ENCODE data around the gene BRWD1.
A peak's percentile ranks its signal among the peaks of the same experiment; 100 is the strongest.

The BRWD1 gene

GRCh38 chr21:39312112-39313041 lies 1.1 kb downstream of the BRWD1 start:
- no peaks in the 10 kb centered on the region for H3K9me2 ChIP-seq (ENCODE audit: low read depth, low read length)
- peak overlapping the region; percentile 95 for H3K27ac ChIP-seq (ENCODE audit: low read depth, low read length, poor library complexity, severe bottlenecking)
- no peak overlapping the region for H2AFZ ChIP-seq (ENCODE audit: low read length)
- H4K20me1 ChIP-seq (ENCODE audit: insufficient read depth, low read length), result no peaks in the 10 kb centered on the region
- H3K27me3 ChIP-seq (ENCODE audit: insufficient read depth, low read length), result no peaks in the 10 kb centered on the region
- peak overlapping the region; percentile 97 for H3K4me2 ChIP-seq (ENCODE audit: low read length)
- H3K79me2 ChIP-seq (ENCODE audit: insufficient read depth, low read length), result peaks cover 43% of the 10 kb centered on the region
- peaks cover 45% of the 10 kb centered on the region for H3K4me1 ChIP-seq (ENCODE audit: insufficient read depth, low read length, severe bottlenecking)
- no peak for TF ChIP-seq EZH2 (IDR thresholded peaks at IDR 0.05; ENCODE audit: borderline replicate concordance, low read length)
- H3K9ac ChIP-seq (ENCODE audit: low read length), result peak overlapping the region; percentile 91
- H3K9me3 ChIP-seq (ENCODE audit: low read length), result no peaks in the 10 kb centered on the region
- peak overlapping the region; percentile 83 for H3K4me3 ChIP-seq (ENCODE audit: low read depth, low read length, poor library complexity, severe bottlenecking)
- H3K36me3 ChIP-seq (ENCODE audit: insufficient read depth, low read length), result peaks cover 45% of the 10 kb centered on the region
- H3F3A ChIP-seq (ENCODE audit: insufficient read depth, low read length), result peaks cover 17% of the 10 kb centered on the region

- Histone ChIP-seq H3F3A (ENCODE audit: insufficient read depth, low read length) (peaks cover 7% of the 10 kb centered on the region), H3K9ac (ENCODE audit: low read length) (no peak overlapping the region), H3K4me2 (ENCODE audit: low read length) (peak overlapping the region; percentile 66; the same call in 1 of the 2 replicates), H3K9me3 (ENCODE audit: low read length) (no peaks in the 10 kb centered on the region), H3K27ac (ENCODE audit: low read depth, low read length, poor library complexity, severe bottlenecking) (no peak overlapping the region), H3K4me3 (ENCODE audit: low read depth, low read length, poor library complexity, severe bottlenecking) (no peak overlapping the region), H3K36me3 (ENCODE audit: insufficient read depth, low read length) (peaks cover 50% of the 10 kb centered on the region), H3K27me3 (ENCODE audit: insufficient read depth, low read length) (no peaks in the 10 kb centered on the region), H2AFZ (ENCODE audit: low read length) (no peak overlapping the region), H3K4me1 (ENCODE audit: insufficient read depth, low read length, severe bottlenecking) (peaks cover 32% of the 10 kb centered on the region), H3K79me2 (ENCODE audit: insufficient read depth, low read length) (peaks cover 53% of the 10 kb centered on the region), H4K20me1 (ENCODE audit: insufficient read depth, low read length) (no peaks in the 10 kb centered on the region), H3K9me2 (ENCODE audit: low read depth, low read length) (no peaks in the 10 kb centered on the region)
- TF ChIP-seq CTCF (IDR thresholded peaks at IDR 0.05; ENCODE audit: low read length) (no peak), EZH2 (IDR thresholded peaks at IDR 0.05; ENCODE audit: borderline replicate concordance, low read length) (no peak)
These were observed 2.3 kb downstream of the BRWD1 start for GRCh38 chr21:39311164-39311563.

DNA sequence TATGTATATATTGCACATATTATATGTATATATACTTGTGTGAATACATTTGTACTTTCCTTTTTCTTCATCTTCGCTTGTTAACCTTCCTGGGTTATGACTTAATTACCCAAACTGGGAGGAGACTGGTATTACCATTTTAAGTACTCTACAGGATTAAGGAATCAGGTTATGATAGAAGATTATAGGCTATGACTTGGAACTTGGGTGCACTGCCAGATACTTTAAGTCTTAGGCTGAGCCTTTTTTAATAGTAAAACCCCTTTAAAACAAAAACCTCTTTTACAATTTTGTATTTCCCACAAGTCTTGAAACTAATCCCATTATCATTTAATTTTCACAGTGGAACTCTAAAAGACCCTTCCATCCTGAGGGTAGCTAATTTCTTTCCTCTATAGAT lies 6.0 kb downstream of the BRWD1 start:
- H2AFZ ChIP-seq (ENCODE audit: low read length), result no peak overlapping the region
- peaks cover 11% of the 10 kb centered on the region for H3K4me1 ChIP-seq (ENCODE audit: insufficient read depth, low read length, severe bottlenecking)
- H3F3A ChIP-seq (ENCODE audit: insufficient read depth, low read length), result no peaks in the 10 kb centered on the region
- H3K79me2 ChIP-seq (ENCODE audit: insufficient read depth, low read length), result peaks cover 57% of the 10 kb centered on the region
- no peak overlapping the region for H3K4me3 ChIP-seq (ENCODE audit: low read depth, low read length, poor library complexity, severe bottlenecking)
- peaks cover 76% of the 10 kb centered on the region for H3K36me3 ChIP-seq (ENCODE audit: insufficient read depth, low read length)
- no peak overlapping the region for H3K4me2 ChIP-seq (ENCODE audit: low read length)
- no peaks in the 10 kb centered on the region for H3K27me3 ChIP-seq (ENCODE audit: insufficient read depth, low read length)
- no peaks in the 10 kb centered on the region for H4K20me1 ChIP-seq (ENCODE audit: insufficient read depth, low read length)
- H3K9me2 ChIP-seq (ENCODE audit: low read depth, low read length), result no peaks in the 10 kb centered on the region
- H3K9me3 ChIP-seq (ENCODE audit: low read length), result no peaks in the 10 kb centered on the region
- no peak overlapping the region for H3K27ac ChIP-seq (ENCODE audit: low read depth, low read length, poor library complexity, severe bottlenecking)
- H3K9ac ChIP-seq (ENCODE audit: low read length), result no peak overlapping the region
- TF ChIP-seq EZH2 (IDR thresholded peaks at IDR 0.05; ENCODE audit: borderline replicate concordance, low read length) (no peak), CTCF (IDR thresholded peaks at IDR 0.05; ENCODE audit: low read length) (no peak)

All from OCI-LY1 (cell line).